T-helper 2 cell (primary cell): ENCODE data around the gene WFIKKN2.

Source experiments
- DNase-seq, 5 experiments: peaks; one replicate each; pipeline versions ENCODE4 v3.0.0 to v3.0.0-alpha.2; 2012 to 2022

The WFIKKN2 gene

DNA sequence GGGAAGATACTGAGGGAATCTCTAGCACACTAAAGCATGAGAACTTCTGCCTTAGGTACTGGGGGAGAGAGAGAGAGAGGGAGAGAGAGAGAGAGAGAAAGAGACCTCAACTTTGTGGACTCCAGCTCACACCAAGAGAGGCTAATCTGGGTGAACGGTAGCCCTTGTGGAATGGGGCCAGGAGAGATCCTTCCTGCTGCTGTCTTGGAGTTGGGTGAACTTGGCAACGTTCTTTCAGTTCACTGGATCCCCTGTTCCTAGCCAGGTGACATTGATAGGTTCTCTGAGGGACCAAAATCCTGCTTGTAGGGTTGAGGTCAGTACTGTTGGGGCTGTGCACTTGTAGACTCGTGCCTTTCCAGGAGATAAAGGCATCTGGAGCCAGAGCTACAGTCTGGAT lies 26.5 kb upstream of the WFIKKN2 start:
- no peak for DNase-seq

DNA sequence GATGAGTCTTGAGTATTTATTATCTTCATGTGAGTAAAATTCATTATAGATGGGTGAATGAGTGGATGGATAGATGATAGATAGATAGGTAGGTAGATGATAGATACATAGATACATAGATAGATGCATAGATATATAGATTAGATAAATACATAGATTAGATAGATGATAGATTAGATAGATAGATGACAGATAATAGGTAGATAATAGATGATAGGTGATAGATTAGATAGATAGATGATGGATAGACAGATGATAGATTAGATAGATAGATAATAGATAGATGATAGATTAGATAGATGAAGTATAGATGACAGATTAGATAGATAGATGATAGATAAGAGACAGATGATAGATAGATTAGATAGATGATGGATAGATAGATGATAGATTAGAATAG lies 21.8 kb upstream of the WFIKKN2 start:
- DNase-seq, result no peak

DNA sequence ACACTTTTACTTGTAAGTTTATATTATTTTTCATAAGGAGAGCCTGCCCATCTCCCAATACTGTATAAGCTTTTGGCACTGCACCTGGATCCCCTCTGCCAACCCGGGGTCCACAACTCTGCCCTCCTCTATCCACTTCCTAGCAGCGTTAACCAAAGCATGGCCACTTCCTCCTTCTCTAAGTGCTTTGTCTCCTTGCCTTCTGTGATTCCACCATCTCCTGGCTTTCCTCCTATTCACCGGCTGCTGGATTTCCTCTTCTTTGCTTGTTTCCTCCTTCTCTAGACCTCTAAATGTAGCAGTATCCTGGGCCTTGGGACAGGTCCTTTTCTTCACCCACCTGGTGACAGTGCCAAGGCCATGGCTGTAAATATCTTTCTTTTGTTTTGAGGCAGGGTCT lies 20.0 kb upstream of the WFIKKN2 start:
- no peak for DNase-seq

DNA sequence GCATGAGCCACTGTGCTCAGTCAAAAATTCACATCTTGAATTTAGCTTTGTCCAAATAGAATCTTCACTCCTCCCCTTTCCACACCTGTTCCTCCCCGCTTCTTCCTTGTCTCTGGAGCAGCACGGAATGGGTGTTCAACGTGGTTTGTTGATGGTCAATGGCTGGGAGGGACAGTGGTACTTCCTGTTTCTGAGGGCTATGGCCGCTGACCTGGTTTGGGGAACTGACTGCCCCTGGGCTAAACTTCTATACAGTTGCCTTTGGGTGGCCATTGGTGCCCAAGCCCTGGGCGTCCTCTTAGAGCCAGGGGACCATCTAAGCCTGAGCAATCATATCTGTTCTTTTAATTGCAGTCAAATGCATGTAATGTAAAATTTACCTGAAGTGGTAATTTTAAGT lies 19.1 kb upstream of the WFIKKN2 start:
- no peak for DNase-seq

DNA sequence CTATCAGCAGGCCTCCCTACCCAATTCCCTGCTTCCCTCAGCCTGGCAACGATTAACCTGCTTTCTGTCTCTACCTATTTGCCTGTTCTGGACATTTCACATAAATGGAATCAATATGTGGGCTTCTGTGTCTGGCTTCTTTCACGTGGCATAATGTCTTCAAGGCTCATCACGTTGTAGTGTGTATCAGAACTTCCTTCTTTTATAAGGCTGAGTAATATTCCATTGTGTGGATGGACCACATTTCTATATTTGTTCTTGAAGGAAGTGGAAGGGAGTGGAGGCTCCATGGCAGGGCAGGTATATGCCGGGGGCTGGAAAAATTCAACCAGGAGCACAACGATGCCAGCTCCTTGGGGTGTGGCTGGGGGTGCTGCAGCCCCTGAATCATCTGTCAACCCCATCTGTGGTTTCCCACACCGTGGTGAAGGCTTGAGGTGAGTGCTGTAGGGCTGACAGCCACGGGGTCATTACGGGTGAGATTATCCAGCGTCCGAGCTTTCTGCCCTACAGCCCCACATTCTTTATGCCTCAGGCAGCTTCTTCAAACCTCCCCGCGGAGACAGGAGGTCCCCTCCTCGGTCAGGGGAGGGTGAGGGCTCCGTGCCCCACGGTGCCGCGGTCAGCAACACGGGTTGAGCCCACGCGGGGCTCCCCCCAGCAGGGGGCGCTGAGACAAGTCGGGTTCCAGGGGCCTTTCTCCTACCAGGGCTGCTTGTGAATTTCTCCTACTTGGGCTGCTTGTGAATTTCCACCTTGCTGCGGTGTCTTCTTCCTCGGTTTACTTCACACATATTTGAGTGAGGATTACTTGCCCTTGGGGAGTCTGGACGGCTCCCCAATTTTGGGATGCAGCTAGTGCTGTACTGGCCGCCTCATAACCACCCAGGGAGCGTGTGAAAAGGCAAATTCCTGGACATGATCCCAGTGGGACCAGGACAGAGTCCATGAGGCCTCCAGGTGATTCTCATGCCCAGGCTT lies 18.3 kb upstream of the WFIKKN2 start:
- peak; percentile 18 to 45 (median 41) for DNase-seq

DNA sequence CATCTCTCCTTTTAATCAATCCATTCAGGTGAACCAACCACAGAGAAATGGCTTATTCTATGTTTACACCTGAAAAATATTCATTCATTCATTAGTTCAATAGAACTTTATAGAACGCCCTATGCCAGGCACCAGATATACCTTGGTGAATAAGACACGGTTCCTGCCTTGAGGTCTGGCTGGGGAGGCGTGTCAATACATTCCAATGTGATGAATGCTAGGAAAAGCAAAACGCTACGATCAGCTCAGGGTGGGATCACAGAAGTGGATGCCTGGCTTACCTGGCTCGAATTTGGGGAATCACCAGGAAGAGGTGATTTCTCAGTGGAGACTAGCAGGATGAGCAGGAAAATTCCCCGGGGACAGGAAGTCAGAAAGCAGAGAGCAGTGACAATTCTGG lies 17.5 kb upstream of the WFIKKN2 start:
- no peak for DNase-seq

DNA sequence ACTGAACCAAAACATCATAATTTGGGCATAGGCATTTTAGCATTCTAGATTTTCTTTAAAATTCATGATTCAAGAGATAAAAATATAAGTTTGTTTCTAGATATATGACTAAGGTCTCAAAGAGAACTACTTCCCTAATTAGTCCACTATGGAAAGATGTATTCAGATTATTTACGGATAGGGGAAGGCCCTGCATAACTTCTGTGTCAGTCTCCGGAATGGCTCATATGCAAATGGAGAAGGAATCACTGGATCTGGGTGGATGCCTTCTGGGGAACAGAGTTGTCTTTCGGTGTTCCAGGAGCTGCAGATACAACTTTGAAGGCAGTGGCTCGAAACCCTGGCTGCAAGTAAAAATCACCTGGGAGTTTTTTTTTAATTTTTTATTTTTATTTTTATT lies 17.1 kb upstream of the WFIKKN2 start:
- no peak for DNase-seq

DNA sequence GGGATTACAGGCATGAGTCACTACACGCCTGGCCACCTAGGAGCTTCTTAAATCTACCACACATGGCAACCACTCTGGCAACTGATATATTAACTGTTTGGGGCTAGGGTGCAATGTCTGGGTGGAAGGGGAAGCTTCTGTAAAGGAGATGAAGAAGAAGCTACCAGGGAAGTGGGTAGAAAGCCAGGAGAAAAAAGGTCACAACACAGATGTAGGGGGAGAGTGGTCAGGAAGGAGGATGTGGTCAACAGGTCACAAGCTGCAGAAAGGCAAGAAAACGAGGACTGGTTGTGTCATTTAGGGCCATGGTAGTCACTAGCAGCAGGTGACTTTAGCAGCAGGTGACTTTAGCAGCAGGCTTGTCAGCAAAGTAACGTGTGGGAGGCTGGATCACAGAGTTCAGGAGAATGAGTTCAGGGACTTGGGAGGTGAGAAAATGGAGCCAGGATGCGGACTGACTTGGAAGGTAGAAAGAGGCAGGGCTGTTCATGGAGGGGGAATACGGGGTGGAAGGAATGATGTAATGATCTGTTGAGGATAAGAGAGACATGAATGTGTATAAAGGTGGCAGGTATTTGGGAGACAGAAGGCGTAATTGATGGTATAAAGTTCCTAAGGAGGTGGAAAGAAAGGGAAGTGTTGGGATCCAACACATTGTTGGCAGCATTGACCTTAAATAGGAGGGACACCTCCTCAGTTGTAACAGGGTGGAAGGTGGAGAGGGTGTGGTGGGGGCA lies 16.3 kb upstream of the WFIKKN2 start:
- peak in 1 of 5 experiments; percentile 30 for DNase-seq

DNA sequence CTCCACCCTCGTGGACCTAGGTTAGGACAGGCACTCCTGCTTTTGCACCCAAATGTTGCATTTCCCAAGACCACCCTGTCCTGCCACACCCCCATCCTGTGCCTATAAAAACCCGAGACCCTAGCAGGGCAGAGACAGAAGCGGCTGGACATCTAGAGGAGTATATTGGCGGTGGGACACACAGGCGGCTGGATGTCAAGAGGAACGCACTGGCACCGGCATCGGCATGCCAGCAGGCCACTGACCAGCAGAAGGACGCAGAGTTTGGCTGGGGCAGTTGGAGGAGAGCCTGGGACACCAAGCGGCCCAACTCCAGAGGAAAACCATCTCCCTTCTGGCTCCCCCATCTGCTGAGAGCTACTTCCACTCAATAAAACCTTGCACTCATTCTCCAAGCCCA lies 14.7 kb upstream of the WFIKKN2 start:
- DNase-seq, result no peak

DNA sequence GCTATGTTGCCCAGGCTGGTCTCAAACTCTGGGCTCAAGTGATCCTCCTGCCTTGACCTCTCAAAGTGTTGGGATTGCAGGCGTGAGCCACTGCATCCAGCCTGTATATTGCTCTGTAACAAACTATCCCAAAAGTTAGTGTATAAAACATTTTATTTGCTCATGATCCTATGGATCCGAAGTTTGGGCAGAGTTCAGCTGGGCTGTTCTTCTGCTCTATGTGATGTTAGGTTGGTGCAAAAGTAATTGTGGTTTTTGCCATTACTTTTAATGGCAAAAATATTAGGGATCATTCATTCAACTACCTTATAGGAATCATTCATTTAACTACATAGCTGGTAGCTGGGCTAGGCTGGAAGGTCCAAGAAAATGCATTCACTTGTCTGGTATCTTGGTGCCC lies 12.8 kb upstream of the WFIKKN2 start:
- no peak for DNase-seq

DNA sequence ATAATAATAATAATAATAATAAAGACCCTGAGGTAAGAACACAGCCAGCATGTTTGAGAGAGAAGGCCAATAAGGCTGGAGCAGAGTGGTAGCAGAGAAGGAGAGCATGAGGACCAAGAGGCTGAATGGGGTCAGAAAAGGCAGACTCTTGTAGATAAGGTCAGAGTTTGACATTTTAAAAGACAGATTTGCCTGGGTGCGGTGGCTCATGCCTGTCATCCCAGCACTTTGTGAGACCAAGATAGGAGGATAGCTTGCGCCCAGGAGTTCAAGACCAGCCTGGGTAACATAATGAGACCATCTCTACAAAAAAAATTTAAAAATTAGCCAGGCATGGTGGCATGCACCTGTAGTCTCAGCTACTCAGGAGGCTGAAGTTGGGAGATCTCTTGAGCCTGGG lies 11.0 kb upstream of the WFIKKN2 start:
- no peak for DNase-seq

DNA sequence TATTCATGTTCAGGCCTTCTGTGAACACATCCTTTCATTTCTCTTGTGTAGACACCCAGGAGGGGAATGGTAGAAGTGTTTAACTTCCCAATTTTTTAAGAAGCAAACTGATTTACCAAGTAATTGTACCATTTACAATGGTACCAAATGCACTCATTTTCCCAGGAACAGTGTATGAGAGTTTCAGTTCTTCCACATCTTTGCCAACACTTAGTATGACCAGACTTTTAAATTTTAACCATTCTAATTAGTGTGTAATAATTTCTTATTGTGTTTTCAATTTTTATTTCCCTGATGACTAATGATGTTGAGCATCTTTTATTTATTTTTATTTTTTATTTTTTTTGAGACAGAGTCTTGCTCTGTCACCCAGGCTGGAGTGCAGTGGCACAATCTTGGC lies 10.2 kb upstream of the WFIKKN2 start:
- no peak for DNase-seq

DNA sequence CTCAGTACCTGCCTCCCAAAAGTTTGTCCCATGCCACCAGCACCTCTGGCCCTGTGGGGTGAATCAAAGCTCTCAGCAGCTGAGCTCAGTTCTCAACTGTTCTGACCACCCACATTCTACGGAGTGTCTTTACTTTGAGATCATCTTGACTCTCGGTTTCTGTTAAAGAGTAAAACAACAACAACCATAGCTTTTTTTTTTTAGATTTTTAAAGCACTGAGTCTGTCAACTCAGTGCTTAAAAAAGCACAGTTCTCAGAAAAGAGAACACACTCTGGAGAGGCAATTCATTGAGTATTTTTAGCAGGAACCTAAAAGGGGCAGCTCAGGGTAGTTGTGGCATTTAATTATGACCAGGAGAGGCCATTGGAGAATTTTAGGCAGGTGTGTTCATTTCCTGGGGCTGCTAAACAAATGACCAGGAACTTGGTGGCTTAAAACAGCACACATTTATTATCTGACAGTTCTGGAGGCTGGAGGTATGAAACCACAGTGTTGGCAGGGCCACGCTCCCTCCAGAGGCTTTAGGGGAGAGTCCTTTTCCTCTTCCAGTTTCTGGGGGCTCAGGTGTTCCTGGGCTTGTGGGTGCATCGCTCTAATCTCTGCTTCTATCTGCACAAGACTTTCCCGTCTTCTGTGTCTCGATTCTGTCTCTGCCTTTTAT lies 6.7 kb upstream of the WFIKKN2 start:
- DNase-seq, result peak in 1 of 5 experiments; percentile 22

DNA sequence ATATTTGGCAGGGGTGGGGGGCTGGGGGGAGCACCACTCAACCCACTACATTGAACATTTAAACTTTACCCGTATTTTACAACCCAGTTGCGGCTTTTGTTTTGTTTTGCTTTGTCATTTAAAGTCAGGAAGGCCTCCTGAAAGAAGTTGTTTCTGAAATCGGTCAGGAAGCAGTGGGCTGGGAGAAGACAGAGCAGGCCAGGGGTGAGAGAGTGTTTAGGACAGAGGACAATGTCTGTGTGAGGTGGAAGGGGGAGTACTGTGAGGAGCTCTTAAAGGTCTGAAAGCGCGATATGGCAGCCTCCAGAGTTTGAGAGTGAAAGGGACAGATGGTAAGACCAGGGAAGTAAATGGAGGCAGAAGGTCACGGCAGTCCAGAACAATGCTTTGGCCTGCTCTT lies 6.1 kb upstream of the WFIKKN2 start:
- no peak for DNase-seq

DNA sequence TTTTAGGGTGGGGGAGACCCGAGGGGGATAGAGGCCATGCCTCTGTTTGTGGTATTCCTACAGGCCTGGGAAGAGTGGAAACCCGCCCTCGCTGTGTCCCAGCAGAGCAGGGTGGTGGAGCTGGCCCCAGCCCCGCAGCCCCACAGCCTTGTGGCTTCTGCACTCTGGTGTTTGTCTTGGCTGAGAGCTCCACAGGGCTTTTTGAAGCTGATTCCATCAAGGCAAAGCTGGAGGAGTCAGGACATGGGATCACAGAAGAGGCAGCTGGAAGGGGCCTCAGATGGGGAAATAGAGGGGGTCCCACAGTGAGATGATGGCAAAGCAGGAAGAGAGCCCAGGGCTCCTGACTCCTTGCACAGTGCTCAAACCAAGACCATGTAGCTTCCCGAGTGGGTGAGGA lies 5.0 kb upstream of the WFIKKN2 start:
- DNase-seq, result no peak

DNA sequence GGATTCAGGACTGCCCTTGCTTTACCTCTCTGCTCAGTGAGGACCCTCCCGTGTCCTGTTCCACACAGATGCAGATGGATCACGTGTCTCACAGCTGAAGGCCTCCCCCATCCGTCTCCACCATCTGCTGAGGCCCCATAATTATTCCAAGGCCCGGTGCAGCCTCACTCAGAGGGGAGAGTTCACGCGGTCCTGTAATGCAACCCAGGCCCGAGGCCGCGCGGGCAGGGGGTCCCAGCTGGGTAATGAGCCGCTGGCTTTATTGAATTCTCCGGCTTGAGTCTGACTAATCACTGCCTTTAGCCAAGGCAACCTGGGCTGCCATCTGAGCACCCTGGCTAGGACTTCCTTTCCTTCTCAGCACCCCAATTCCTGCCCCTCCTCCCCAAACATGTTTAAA lies 4.4 kb upstream of the WFIKKN2 start:
- DNase-seq, result no peak

DNA sequence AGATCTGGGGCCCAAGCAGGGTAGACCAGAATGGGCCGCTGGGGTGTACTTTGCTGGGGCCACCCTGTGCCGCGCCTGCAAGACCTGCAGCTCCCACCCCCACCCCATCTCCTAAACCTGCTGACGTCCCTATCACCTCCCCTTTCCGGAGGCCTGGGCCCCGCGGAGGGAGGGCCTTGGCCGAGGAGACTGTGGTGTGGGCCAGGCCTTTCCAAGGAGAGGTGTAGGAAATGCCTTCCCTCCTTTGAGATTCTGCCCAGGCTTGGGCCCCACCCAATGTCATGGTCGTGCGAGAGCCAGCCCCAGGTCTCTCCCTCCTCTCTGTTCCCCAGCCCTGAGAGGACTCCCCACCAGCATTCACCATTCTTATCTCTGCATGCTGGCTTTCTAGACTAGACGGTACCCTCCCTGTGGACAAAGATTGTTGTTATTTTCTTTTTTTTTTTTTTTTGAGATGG lies 3.9 kb upstream of the WFIKKN2 start:
- DNase-seq, result no peak

DNA sequence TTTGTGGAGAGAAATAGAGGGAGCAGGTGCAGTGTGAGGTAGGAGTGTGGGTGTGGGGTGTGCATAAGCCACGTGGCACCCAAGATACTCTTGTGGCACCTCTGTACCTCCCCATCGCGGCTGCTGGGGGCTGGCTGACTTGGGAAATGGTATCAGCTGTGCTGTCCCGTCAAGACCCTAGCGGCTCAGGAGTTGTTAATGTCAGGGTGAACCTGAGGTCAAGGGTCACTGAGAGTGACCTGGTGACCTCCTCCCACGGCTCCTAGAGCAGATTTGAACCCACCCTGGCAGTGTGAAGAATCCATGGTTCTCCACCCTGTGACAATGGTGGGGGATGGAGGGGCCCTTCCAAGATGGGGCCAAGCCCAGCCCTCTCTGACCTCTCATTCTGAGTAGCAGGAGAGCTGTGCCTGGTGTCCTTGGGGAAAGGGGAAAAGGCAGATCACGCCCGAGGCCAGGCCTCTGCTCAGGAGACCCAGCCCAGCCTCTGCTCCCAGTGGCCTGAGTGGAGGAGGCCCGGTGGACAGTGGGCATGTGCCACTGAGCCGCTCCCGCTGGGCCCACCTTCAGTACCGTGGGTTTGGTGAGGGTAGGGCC lies 3.0 kb upstream of the WFIKKN2 start:
- DNase-seq, result no peak

DNA sequence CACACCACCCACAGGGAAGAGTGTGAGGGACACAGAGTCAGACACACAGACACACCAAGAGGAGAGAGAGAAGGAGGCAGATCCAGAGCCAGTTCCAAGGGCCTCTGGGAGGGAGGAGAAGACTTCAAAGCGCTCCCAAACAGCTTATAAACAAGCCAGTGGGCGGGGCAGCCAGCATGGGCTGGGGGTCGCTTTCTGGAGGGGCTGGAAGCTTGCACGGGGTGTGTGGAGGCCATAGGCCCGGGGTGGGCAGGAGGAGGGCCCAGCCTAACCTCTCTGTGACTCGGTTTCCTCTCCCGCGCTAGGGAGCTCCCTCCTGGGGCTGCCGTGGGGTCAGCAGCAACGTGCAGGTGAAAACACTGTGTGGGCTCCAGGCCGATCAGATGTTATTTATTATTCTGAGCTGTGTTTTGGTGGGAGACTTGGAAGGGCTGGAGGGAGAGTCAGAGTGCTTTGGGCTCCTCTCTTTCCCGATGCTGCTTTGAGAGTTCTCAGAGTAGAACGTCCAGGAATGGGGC lies 2.5 kb upstream of the WFIKKN2 start:
- DNase-seq, result no peak

DNA sequence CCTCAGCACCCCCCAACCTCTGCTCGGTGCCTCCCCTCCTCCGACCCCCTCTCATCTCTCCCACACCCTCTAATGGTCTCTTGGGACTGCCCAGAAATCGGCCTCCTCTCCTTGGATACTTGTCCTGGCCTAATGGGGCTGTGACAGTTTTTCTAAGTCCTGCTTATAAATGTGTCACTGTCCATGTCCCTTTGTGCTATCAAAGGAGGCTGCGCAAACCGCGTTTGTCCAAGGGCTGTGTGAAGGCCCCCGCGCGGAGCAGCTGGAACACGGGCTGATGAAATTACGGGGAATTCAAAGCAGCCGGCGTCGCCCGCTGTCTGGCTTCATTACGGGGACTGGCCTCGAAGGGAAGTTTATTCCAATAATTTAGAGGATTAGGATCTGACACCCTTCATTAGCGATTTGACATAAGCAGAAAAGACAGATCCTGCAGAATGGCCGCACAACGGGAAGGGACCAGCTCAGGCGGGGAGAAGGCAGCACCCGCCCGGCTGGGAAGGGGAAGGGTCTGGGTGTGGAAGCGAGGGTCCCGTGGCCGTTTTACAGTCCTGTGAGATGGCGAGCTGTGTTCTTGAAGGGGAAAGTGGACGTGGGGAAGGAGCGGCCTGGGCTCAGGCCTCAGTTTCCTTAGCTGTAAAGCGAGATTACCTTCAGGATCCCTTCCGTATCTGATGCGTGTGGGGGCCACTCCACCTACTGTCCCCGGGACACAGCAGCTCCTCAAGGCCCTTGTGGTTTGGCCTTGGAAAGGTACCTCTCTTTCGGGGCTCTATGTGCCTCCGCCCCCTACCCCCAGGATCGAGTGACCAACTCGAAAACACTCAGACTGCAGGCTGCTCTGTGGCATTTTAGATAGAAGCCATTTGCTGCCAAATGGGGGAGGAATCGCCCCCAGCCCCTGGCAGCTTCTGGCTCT lies 1.6 kb upstream of the WFIKKN2 start:
- no peak for DNase-seq
